Astrocyte (in vitro differentiated cells and primary cell): ENCODE data around the gene ALK.

Experiments used
- EZH2 ChIP-seq: IDR thresholded peaks from 2 replicates; pipeline ENCODE4 v1.6.1; 2012; ENCODE audit warnings: mild to moderate bottlenecking, low read length, inconsistent platforms; ENCODE audit not compliant: insufficient read depth
- TF ChIP-seq, protein P1 (sequence below): IDR thresholded peaks from 2 replicates; pipeline ENCODE4 v1.5.1; 2011; ENCODE audit warnings: low read depth, mild to moderate bottlenecking, inconsistent platforms, low read length, moderate library complexity; ENCODE audit not compliant: insufficient read depth

DNA sequence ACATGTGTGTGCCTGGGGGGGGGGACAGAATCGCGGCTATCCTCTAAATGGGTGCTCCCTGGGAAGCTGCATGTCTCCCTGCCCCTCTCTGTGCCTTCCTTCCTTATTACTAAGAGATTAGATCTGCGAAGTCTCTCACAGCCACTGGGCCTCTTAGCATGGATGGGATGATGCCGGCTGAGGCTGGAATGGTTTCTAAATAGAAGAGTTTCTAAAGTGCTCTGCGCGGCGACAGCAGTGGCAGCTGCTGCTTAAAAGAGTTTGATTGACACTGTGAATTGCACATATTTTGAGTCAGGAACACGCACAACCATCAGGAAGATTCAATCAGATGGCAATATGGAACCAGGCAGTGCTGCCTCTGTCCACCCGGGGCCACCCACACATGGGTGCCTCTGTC lies 642.4 kb downstream of the ALK start:
- TF ChIP-seq, protein P1, sequence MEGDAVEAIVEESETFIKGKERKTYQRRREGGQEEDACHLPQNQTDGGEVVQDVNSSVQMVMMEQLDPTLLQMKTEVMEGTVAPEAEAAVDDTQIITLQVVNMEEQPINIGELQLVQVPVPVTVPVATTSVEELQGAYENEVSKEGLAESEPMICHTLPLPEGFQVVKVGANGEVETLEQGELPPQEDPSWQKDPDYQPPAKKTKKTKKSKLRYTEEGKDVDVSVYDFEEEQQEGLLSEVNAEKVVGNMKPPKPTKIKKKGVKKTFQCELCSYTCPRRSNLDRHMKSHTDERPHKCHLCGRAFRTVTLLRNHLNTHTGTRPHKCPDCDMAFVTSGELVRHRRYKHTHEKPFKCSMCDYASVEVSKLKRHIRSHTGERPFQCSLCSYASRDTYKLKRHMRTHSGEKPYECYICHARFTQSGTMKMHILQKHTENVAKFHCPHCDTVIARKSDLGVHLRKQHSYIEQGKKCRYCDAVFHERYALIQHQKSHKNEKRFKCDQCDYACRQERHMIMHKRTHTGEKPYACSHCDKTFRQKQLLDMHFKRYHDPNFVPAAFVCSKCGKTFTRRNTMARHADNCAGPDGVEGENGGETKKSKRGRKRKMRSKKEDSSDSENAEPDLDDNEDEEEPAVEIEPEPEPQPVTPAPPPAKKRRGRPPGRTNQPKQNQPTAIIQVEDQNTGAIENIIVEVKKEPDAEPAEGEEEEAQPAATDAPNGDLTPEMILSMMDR = no peak
- TF ChIP-seq EZH2 = no peak
